GM12878 (cell line): ENCODE measurements around the gene FERMT1.

Experiments used
- CHD2 ChIP-seq: IDR thresholded peaks from 2 replicates; pipeline ENCODE4 v1.6.1; 2011; ENCODE audit warnings: low read depth, low read length, improper control_type of control experiment, borderline replicate concordance
- EZH2 ChIP-seq: IDR thresholded peaks from 2 replicates; pipeline ENCODE4 v1.6.1; 2012; ENCODE audit warnings: low read depth, mild to moderate bottlenecking, control low read depth, inconsistent platforms, low read length, borderline replicate concordance; ENCODE audit not compliant: control insufficient read depth
- LARP7 ChIP-seq: fragments of 450-650 bp; IDR thresholded peaks from 2 replicates; pipeline ENCODE4 v1.6.1; 2017; ENCODE audit warnings: mild to moderate bottlenecking
- MEF2A ChIP-seq: IDR thresholded peaks from 2 replicates; pipeline ENCODE4 v1.6.1; 2011; ENCODE audit warnings: low read depth, mild to moderate bottlenecking, low read length, moderate library complexity; ENCODE audit not compliant: insufficient read depth
- MXI1 ChIP-seq: fragments of 150-350 bp; IDR thresholded peaks from 2 replicates; pipeline ENCODE4 v1.6.1; 2011; ENCODE audit warnings: low read depth, mild to moderate bottlenecking, inconsistent platforms, low read length, improper control_type of control experiment
- PAX5 ChIP-seq: IDR thresholded peaks from 2 replicates; pipeline ENCODE4 v1.6.1; 2011; ENCODE audit warnings: low read depth, low read length, borderline replicate concordance
- POLR2AphosphoS5 ChIP-seq: IDR thresholded peaks from 2 replicates; pipeline ENCODE4 v1.6.1; 2011; ENCODE audit warnings: mild to moderate bottlenecking, low read length, inconsistent platforms
- SP1 ChIP-seq: IDR thresholded peaks from one replicate; pipeline ENCODE4 v1.6.1; 2011; ENCODE audit warnings: low read depth, low read length
- SRF ChIP-seq, 2 experiments: IDR thresholded peaks; 2 replicates each; pipeline ENCODE4 v1.6.1; 2011; ENCODE audit warnings: low read depth in 2 of 2, low read length in 2 of 2, mild to moderate bottlenecking in 1 of 2, moderate library complexity in 1 of 2
- YY1 ChIP-seq: IDR thresholded peaks from 2 replicates; pipeline ENCODE4 v1.6.1; 2011; ENCODE audit warnings: low read depth, mild to moderate bottlenecking, low read length
- ZNF217 ChIP-seq: fragments of 450-650 bp; IDR thresholded peaks from 2 replicates; pipeline ENCODE4 v1.6.1; 2017; ENCODE audit warnings: antibody characterized with exemption, mild to moderate bottlenecking
- TF ChIP-seq, protein P1 (sequence below): IDR thresholded peaks from 2 replicates; pipeline ENCODE4 v1.6.1; 2012; ENCODE audit warnings: low read depth, low read length, improper control_type of control experiment
- TF ChIP-seq, protein P2 (sequence below), 3 experiments: IDR thresholded peaks in 2 of 3; conservative IDR thresholded peaks in 1 of 3; 2 replicates each; pipeline ENCODE4 v1.5.1; 2011; ENCODE audit warnings: low read depth in 3 of 3, low read length in 3 of 3, mild to moderate bottlenecking in 3 of 3, control low read depth in 2 of 3, moderate library complexity in 2 of 3, inconsistent platforms in 1 of 3, mixed read lengths in 1 of 3; ENCODE audit not compliant: control insufficient read depth in 2 of 3, insufficient read depth in 1 of 3; ENCODE audit errors: extremely low read depth in 1 of 3
- TF ChIP-seq, protein P3 (sequence below): IDR thresholded peaks from 2 replicates; pipeline ENCODE4 v1.6.1; 2011; ENCODE audit warnings: low read depth, mild to moderate bottlenecking, low read length, moderate library complexity, borderline replicate concordance; ENCODE audit errors: extremely low read depth

DNA sequence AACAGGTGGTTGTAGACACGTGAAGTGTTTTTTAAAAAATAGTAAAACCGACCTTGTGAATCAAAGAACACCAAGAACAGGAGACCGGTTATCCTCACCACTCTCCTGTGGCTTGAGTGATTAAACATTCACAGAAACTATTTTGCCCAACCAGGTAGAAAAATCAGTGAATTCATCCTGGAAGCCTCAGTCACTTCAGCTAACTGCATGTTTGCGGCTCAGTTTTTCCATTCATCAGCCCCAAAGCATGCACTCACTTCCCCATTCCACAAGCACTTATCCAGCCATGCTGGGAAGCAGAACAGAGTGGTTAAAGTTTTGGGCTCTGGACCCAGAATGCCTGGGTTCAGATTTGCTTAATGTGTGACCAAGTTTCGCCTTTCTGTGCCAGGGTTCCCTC lies 71.3 kb downstream of the FERMT1 start:
- TF ChIP-seq SP1 = no peak
- TF ChIP-seq MEF2A = no peak
- TF ChIP-seq ZNF217 = no peak
- TF ChIP-seq, protein P1, sequence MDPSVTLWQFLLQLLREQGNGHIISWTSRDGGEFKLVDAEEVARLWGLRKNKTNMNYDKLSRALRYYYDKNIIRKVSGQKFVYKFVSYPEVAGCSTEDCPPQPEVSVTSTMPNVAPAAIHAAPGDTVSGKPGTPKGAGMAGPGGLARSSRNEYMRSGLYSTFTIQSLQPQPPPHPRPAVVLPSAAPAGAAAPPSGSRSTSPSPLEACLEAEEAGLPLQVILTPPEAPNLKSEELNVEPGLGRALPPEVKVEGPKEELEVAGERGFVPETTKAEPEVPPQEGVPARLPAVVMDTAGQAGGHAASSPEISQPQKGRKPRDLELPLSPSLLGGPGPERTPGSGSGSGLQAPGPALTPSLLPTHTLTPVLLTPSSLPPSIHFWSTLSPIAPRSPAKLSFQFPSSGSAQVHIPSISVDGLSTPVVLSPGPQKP = no peak
- no peak for TF ChIP-seq YY1
- no peak for TF ChIP-seq MXI1
- TF ChIP-seq, protein P2, sequence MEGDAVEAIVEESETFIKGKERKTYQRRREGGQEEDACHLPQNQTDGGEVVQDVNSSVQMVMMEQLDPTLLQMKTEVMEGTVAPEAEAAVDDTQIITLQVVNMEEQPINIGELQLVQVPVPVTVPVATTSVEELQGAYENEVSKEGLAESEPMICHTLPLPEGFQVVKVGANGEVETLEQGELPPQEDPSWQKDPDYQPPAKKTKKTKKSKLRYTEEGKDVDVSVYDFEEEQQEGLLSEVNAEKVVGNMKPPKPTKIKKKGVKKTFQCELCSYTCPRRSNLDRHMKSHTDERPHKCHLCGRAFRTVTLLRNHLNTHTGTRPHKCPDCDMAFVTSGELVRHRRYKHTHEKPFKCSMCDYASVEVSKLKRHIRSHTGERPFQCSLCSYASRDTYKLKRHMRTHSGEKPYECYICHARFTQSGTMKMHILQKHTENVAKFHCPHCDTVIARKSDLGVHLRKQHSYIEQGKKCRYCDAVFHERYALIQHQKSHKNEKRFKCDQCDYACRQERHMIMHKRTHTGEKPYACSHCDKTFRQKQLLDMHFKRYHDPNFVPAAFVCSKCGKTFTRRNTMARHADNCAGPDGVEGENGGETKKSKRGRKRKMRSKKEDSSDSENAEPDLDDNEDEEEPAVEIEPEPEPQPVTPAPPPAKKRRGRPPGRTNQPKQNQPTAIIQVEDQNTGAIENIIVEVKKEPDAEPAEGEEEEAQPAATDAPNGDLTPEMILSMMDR (IDR thresholded peaks at IDR 0.05 in 2 of 3, conservative IDR thresholded peaks at IDR 0.05 in 1 of 3; ENCODE audit: control insufficient read depth in 2 of 3, extremely low read depth in 1 of 3, insufficient read depth in 1 of 3, low read depth in 3 of 3, low read length in 3 of 3) = no peak
- no peak for TF ChIP-seq POLR2AphosphoS5
- TF ChIP-seq CHD2 = no peak
- TF ChIP-seq EZH2 = no peak
- no peak for TF ChIP-seq PAX5
- TF ChIP-seq, protein P3, sequence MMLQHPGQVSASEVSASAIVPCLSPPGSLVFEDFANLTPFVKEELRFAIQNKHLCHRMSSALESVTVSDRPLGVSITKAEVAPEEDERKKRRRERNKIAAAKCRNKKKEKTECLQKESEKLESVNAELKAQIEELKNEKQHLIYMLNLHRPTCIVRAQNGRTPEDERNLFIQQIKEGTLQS = no peak
- TF ChIP-seq LARP7 = no peak
- TF ChIP-seq SRF (IDR thresholded peaks at IDR 0.05; ENCODE audit: low read depth in 2 of 2, low read length in 2 of 2) = no peak
